Bronchial epithelial cell (primary cell): Measurements from ENCODE around the gene TCERG1L. TPM values are rescaled to one million over a fixed set of nuclear protein-coding genes. Genes with fewer than 3 reads are reported as not detected.

ENCODE experiments used
- DNase-seq: peaks from one replicate; pipeline ENCODE4 v3.0.0-alpha.2; 2010; ENCODE audit warnings: low read depth
- FAIRE-seq: peaks from 2 replicates; lab custom pipeline; 2011; peaks lifted over from hg19 to GRCh38; lab: Jason Lieb, UNC
- H3K27me3 ChIP-seq: 2 replicates; pipeline ENCODE4 v1.5.1; 2011; ENCODE audit warnings: low read length; ENCODE audit not compliant: control insufficient read depth, insufficient read depth
- H3K36me3 ChIP-seq: 2 replicates; pipeline ENCODE4 v1.5.1; 2011; ENCODE audit warnings: low read length; ENCODE audit not compliant: control insufficient read depth, insufficient read depth
- H3K4me3 ChIP-seq: 2 replicates; pipeline ENCODE4 v1.5.1; 2011; ENCODE audit warnings: mild to moderate bottlenecking, low read depth, low read length, control low read depth
- CTCF ChIP-seq: IDR thresholded peaks from 2 replicates; pipeline ENCODE4 v1.5.1; 2011; ENCODE audit warnings: mild to moderate bottlenecking, moderate library complexity, low read length, control low read depth, inconsistent platforms; ENCODE audit not compliant: insufficient read depth, severe bottlenecking
- total RNA-seq: library from RNA; depleted of rRNA; stranded (reverse); fragments of >200 nt; gene quantifications from 2 replicates; pipeline ENCODE4 v1.2.1, GENCODE V29; 2014

Gene TCERG1L
- total RNA-seq, 1 donor from 2014 or later = not detected

DNA sequence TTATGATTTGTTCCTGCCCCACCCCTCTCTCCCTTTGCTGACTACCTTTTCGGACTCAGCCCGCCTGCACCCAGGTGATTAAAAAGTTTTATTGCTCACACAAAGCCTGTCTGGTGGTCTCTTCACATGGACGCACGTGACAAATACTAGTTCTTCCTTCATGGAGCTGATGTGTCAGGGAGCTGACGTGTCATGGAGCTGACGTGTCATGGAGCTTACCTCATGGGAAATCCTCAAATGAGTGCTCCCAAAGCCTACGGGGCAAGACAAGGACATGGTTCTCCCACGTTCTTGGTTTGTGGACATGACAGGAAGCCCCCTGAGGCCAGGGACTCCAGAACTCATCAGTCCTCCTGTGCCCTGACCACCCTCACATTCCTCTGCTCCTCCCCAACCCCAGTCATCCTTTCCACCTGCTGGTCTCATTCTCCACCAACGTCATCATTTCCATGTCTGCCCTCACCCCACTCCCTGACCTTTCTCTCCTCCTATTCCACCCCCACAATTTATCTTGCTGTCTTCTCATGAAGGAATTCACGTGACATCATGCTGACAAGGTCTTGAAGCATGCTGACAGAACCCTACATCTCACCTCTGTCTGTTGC, 261.3 kb downstream of the TCERG1L start:
- FAIRE-seq (peak; percentile 32), DNase-seq (no peak)
- H3K27me3 ChIP-seq = no peaks in the 10 kb centered on the region
- no peak for TF ChIP-seq CTCF
- no peak overlapping the region for H3K4me3 ChIP-seq
- no peaks in the 10 kb centered on the region for H3K36me3 ChIP-seq

DNA sequence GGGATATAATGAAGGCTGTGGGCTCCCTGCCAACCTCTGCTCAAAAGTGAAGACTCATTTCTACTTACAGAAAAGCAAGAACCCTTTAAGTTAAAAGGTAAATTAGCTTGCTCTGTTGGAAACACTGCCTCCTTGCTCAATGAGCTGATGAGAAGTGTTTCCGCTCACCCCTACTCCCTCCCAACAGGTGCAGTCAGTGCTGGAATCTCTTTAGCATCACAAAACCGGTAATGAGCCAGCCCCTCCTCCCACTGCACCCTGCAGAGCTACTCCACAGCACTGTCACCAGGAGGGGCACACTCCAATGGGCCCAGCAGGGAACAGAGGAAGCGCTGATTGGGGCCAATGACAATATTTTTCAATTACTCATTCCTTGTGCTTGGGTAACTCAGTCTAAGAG, 262.5 kb downstream of the TCERG1L start:
- FAIRE-seq (no peak), DNase-seq (no peak)
- H3K4me3 ChIP-seq = no peak overlapping the region
- H3K36me3 ChIP-seq = no peaks in the 10 kb centered on the region
- no peaks in the 10 kb centered on the region for H3K27me3 ChIP-seq
- TF ChIP-seq CTCF = no peak

DNA sequence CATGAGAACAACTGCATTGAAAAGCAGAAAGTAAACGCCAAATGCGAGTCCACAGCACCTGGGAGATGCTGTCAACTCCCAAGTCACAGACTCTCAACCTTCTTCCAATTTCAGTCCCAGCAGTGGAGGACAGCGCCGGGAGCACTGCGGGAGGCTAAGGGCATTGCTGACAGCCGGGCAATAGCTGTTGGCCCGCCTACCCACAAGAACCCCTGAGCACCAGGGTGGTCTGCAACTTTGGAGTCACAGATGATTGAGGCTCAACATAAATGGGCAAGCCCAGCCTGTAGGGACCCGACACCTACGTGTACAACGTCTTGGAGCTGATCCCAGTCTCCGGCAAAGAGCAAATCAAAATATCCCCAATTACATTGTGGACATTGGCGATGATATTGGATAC, 262.9 kb downstream of the TCERG1L start:
- Histone ChIP-seq H3K27me3 (no peaks in the 10 kb centered on the region), H3K4me3 (no peak overlapping the region), H3K36me3 (no peaks in the 10 kb centered on the region)
- no peak for DNase-seq
- no peak for TF ChIP-seq CTCF
- FAIRE-seq = peak; percentile 36

- Histone ChIP-seq H3K4me3 (no peak overlapping the region), H3K27me3 (no peaks in the 10 kb centered on the region), H3K36me3 (no peaks in the 10 kb centered on the region)
- TF ChIP-seq CTCF = no peak
- FAIRE-seq (no peak), DNase-seq (peak; percentile 23)
Observed at GRCh38 chr10:131047501-131047900, 264.0 kb downstream of the TCERG1L start.

DNA sequence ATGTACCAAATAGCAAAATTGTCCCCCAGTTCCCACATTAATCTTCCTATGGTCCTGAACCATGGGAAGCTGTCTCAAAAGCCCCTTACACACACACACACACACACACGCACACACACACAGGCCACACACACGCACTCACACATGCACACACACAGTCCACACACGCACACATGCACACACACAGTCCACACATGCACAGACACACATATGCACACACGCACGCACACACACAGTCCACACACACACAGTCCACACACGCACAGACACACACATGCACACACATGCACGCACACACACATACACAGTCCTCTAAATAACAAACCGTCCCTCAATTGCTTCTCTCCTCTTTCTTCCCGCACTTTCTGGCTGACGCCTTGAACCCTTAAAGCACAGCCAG, 265.3 kb downstream of the TCERG1L start:
- TF ChIP-seq CTCF = no peak
- no peaks in the 10 kb centered on the region for H3K36me3 ChIP-seq
- DNase-seq (no peak), FAIRE-seq (peak; percentile 89)
- no peaks in the 10 kb centered on the region for H3K27me3 ChIP-seq
- H3K4me3 ChIP-seq = no peak overlapping the region
